ENCODE results near the gene TTC7B.

The TTC7B gene

DNA sequence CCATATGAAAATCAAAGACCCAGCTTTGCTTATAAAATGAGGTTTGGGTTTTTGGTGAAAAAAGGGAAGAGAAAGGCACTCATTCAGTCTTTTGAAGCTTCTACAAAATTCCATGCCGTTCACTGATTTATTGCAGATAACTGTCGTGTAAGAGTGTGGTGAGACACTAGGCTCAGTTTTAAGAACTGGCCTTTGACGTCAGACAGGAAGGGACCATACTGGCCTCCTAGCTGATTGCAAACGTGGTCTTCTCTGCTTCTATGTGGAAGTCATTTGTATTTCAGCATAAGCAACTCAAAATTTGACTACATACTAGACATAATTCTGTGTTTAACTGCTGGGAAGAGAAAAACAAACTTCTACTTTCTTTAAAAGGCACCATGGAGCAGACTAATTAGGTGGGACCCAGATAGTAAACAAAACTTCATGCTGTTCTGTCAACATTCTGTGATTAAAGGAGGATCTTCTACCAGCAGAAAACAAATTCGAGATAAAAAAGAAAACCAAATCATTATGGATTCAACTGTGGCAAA is 168.7 kb downstream of the TTC7B start:
- no peaks in the 10 kb centered on the region for H3K9me3 ChIP-seq (ENCODE audit: insufficient read depth, low read depth, low read length)
- no peak overlapping the region for H3K27ac ChIP-seq (ENCODE audit: low read depth, low read length)
- H3K27me3 ChIP-seq (ENCODE audit: insufficient read depth, low read length): no peaks in the 10 kb centered on the region
- peaks cover 41% of the 10 kb centered on the region for H3K4me1 ChIP-seq (ENCODE audit: insufficient read depth, low read length)
- no peak overlapping the region for H3K9ac ChIP-seq (ENCODE audit: low read depth, low read length)
- WGBS: 68% methylated on average over 5 of the region's 5 CpGs
- no peak overlapping the region for H3K4me3 ChIP-seq (ENCODE audit: low read length)
- H3K36me3 ChIP-seq (ENCODE audit: insufficient read depth, low read length): no peaks in the 10 kb centered on the region

DNA sequence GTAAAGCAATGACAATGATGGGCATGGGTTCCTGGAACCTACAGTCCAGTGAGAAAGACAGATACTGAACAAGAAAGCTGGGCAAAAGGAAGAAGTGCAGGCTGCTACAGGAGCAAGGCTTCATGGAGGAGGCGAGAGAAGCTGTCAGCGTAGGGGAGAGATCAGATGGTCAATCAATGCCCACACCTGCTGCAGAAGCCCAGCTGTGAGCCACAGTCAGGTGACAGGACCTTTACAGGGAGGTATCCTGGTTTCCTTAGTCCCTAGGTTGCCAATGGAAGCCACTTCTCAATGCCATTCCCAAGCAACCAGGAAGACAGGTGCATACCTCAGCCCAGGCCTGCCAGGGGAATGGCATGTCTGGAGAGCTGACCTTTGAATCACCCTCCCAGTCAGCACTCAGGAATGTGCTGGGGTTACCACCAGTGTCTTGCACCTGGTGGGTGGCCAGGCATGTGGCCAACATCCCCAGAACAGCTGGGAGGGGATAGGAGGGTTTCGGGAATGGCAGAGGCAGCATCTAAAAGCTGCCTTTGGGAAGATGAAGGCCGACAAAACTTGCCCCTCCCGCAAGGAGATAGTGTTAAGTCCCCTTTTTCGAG is 170.3 kb downstream of the TTC7B start:
- H3K27ac ChIP-seq (ENCODE audit: low read depth, low read length): 0 out of 2 replicates have a peak overlapping the region, but pooled peaks have one; percentile 32
- no peaks in the 10 kb centered on the region for H3K36me3 ChIP-seq (ENCODE audit: insufficient read depth, low read length)
- H3K4me1 ChIP-seq (ENCODE audit: insufficient read depth, low read length): peaks cover 41% of the 10 kb centered on the region
- WGBS: 82% methylated on average over 6 of the region's 6 CpGs
- no peak overlapping the region for H3K4me3 ChIP-seq (ENCODE audit: low read length)
- H3K9me3 ChIP-seq (ENCODE audit: insufficient read depth, low read depth, low read length): no peaks in the 10 kb centered on the region
- H3K9ac ChIP-seq (ENCODE audit: low read depth, low read length): no peak overlapping the region
- no peaks in the 10 kb centered on the region for H3K27me3 ChIP-seq (ENCODE audit: insufficient read depth, low read length)

GRCh38 chr14:90644882-90645281 is 171.3 kb downstream of the TTC7B start:
- peaks cover 48% of the 10 kb centered on the region for H3K4me1 ChIP-seq (ENCODE audit: insufficient read depth, low read length)
- H3K36me3 ChIP-seq (ENCODE audit: insufficient read depth, low read length): no peaks in the 10 kb centered on the region
- no peak overlapping the region for H3K27ac ChIP-seq (ENCODE audit: low read depth, low read length)
- no peak overlapping the region for H3K4me3 ChIP-seq (ENCODE audit: low read length)
- no peaks in the 10 kb centered on the region for H3K9me3 ChIP-seq (ENCODE audit: insufficient read depth, low read depth, low read length)
- WGBS: 93% methylated on average over 4 of the region's 4 CpGs
- no peak overlapping the region for H3K9ac ChIP-seq (ENCODE audit: low read depth, low read length)
- H3K27me3 ChIP-seq (ENCODE audit: insufficient read depth, low read length): no peaks in the 10 kb centered on the region

- Histone ChIP-seq H3K27me3 (ENCODE audit: insufficient read depth, low read length) (no peaks in the 10 kb centered on the region), H3K4me1 (ENCODE audit: insufficient read depth, low read length) (peaks cover 55% of the 10 kb centered on the region), H3K4me3 (ENCODE audit: low read length) (no peak overlapping the region), H3K9ac (ENCODE audit: low read depth, low read length) (no peak overlapping the region), H3K27ac (ENCODE audit: low read depth, low read length) (no peak overlapping the region; the same call in 1 of the 2 replicates), H3K9me3 (ENCODE audit: insufficient read depth, low read depth, low read length) (no peaks in the 10 kb centered on the region), H3K36me3 (ENCODE audit: insufficient read depth, low read length) (no peaks in the 10 kb centered on the region)
- WGBS: 81% methylated on average over 9 of the region's 9 CpGs
Measured at GRCh38 chr14:90643982-90644670, 172.1 kb downstream of the TTC7B start.

GRCh38 chr14:90642244-90642717 is 173.9 kb downstream of the TTC7B start:
- peak overlapping the region; percentile 29 for H3K4me3 ChIP-seq (ENCODE audit: low read length)
- H3K27me3 ChIP-seq (ENCODE audit: insufficient read depth, low read length): no peaks in the 10 kb centered on the region
- H3K4me1 ChIP-seq (ENCODE audit: insufficient read depth, low read length): peaks cover 49% of the 10 kb centered on the region
- peak overlapping the region; percentile 41 for H3K9ac ChIP-seq (ENCODE audit: low read depth, low read length)
- WGBS: 6% methylated on average over 3 of the region's 3 CpGs
- no peaks in the 10 kb centered on the region for H3K36me3 ChIP-seq (ENCODE audit: insufficient read depth, low read length)
- H3K27ac ChIP-seq (ENCODE audit: low read depth, low read length): peak overlapping the region; percentile 93
- H3K9me3 ChIP-seq (ENCODE audit: insufficient read depth, low read depth, low read length): no peaks in the 10 kb centered on the region

DNA sequence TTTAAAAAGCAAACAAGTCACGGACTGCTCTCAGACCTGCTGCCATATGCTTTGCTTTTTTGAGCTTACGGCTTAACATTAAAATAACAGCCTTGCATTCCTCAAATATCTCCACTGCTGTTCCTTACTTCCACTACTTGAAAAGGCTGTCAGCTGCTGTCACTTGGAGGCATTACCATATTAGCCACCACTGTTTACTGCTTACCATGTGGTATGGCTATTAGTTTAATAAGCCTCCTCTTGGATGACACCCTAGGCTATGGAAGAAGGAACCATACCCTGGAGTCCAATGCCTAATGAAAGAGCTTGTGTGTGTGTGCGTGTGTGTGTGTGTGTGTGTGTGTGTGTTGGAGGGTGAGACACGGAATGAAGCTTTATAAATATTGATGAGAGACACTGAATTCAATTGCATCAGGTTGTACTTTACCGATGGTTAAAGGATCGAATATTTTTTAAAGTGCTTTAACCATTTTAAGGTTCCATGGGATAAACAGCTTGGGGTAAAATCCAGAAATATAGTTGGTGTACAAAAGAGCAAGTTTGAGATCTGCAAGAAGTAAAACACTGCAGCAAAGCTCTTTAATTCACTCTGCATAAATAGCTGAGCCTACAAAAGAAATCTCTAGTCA is 174.5 kb downstream of the TTC7B start:
- Histone ChIP-seq H3K4me3 (ENCODE audit: low read length) (peak overlapping the region; percentile 29), H3K27ac (ENCODE audit: low read depth, low read length) (peak overlapping the region; percentile 93), H3K36me3 (ENCODE audit: insufficient read depth, low read length) (no peaks in the 10 kb centered on the region), H3K27me3 (ENCODE audit: insufficient read depth, low read length) (no peaks in the 10 kb centered on the region), H3K4me1 (ENCODE audit: insufficient read depth, low read length) (peaks cover 49% of the 10 kb centered on the region), H3K9me3 (ENCODE audit: insufficient read depth, low read depth, low read length) (no peaks in the 10 kb centered on the region), H3K9ac (ENCODE audit: low read depth, low read length) (peak overlapping the region; percentile 41)
- 34% methylated on average over 6 of the region's 6 CpGs for WGBS

DNA sequence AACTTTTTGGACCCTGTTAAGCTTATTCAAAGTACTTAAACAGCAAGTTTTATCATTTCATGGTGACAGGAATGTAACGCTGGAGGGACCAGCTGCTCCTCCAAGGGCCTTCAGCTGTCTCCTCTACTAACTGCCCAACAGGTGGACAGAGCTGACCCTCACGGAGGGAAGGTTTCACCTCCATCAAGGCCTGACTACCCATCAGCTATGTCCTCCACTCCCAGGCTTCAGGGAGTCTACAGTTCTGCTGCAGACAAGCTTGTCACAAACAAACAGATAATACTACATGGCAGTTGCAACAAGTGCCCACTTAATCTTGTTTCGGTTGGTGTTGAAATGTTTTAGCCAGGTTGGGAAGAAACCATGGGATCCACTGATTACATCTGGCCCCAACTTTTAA is 175.1 kb downstream of the TTC7B start:
- Histone ChIP-seq H3K9ac (ENCODE audit: low read depth, low read length) (no peak overlapping the region), H3K9me3 (ENCODE audit: insufficient read depth, low read depth, low read length) (no peaks in the 10 kb centered on the region), H3K36me3 (ENCODE audit: insufficient read depth, low read length) (no peaks in the 10 kb centered on the region), H3K4me3 (ENCODE audit: low read length) (no peak overlapping the region), H3K4me1 (ENCODE audit: insufficient read depth, low read length) (peaks cover 43% of the 10 kb centered on the region), H3K27me3 (ENCODE audit: insufficient read depth, low read length) (no peaks in the 10 kb centered on the region), H3K27ac (ENCODE audit: low read depth, low read length) (peak overlapping the region; percentile 93)
- 82% methylated on average over 3 of the region's 3 CpGs for WGBS

DNA sequence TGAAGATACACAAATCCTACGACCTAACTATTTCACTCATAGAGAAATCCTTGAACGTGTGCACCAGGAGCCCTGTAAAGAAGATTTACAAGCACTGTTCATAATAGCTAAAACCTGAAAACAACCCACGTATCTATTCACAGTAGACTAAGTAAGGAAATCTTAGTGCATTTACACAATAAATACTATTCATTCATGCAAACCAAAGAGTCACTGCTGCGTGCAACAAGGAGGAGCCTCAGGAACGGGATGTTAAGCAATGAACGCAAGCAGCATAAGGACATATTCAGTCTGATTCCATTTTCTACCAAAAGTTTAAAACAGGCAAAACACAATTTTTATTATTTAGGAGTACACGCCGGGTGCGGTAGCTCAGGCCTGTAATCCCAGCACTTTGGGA is 176.6 kb downstream of the TTC7B start:
- no peaks in the 10 kb centered on the region for H3K36me3 ChIP-seq (ENCODE audit: insufficient read depth, low read length)
- no peaks in the 10 kb centered on the region for H3K9me3 ChIP-seq (ENCODE audit: insufficient read depth, low read depth, low read length)
- no peak overlapping the region for H3K27ac ChIP-seq (ENCODE audit: low read depth, low read length)
- H3K4me3 ChIP-seq (ENCODE audit: low read length): no peak overlapping the region
- H3K4me1 ChIP-seq (ENCODE audit: insufficient read depth, low read length): peaks cover 35% of the 10 kb centered on the region
- WGBS: 90% methylated on average over 9 of the region's 9 CpGs
- H3K27me3 ChIP-seq (ENCODE audit: insufficient read depth, low read length): no peaks in the 10 kb centered on the region
- no peak overlapping the region for H3K9ac ChIP-seq (ENCODE audit: low read depth, low read length)

GRCh38 chr14:90632871-90633270 is 183.4 kb downstream of the TTC7B start:
- WGBS: 92% methylated on average over 2 of the region's 2 CpGs

GRCh38 chr14:90632451-90632850 is 183.8 kb downstream of the TTC7B start:
- Histone ChIP-seq H3K4me1 (ENCODE audit: insufficient read depth, low read length) (peaks cover 5% of the 10 kb centered on the region; the same call in 1 of the 2 replicates), H3K27ac (ENCODE audit: low read depth, low read length) (no peak overlapping the region), H3K9ac (ENCODE audit: low read depth, low read length) (no peak overlapping the region), H3K36me3 (ENCODE audit: insufficient read depth, low read length) (no peaks in the 10 kb centered on the region), H3K9me3 (ENCODE audit: insufficient read depth, low read depth, low read length) (no peaks in the 10 kb centered on the region), H3K4me3 (ENCODE audit: low read length) (no peak overlapping the region), H3K27me3 (ENCODE audit: insufficient read depth, low read length) (no peaks in the 10 kb centered on the region)
- 98% methylated on average over 3 of the region's 3 CpGs for WGBS

More at GRCh38 chr14:90632871-90633270, 183.4 kb downstream of the TTC7B start:
- H3K36me3 ChIP-seq (ENCODE audit: insufficient read depth, low read length): no peaks in the 10 kb centered on the region
- H3K9me3 ChIP-seq (ENCODE audit: insufficient read depth, low read depth, low read length): no peaks in the 10 kb centered on the region
- H3K4me3 ChIP-seq (ENCODE audit: low read length): no peak overlapping the region
- H3K4me1 ChIP-seq (ENCODE audit: insufficient read depth, low read length): peaks cover 5% of the 10 kb centered on the region; the same call in 1 of the 2 replicates
- H3K27me3 ChIP-seq (ENCODE audit: insufficient read depth, low read length): no peaks in the 10 kb centered on the region
- H3K27ac ChIP-seq (ENCODE audit: low read depth, low read length): no peak overlapping the region
- H3K9ac ChIP-seq (ENCODE audit: low read depth, low read length): no peak overlapping the region

GRCh38 chr14:90630171-90630806 is 185.9 kb downstream of the TTC7B start:
- no peaks in the 10 kb centered on the region for H3K27me3 ChIP-seq (ENCODE audit: insufficient read depth, low read length)
- H3K4me1 ChIP-seq (ENCODE audit: insufficient read depth, low read length): peaks cover 8% of the 10 kb centered on the region
- 77% methylated on average over 11 of the region's 12 CpGs for WGBS
- H3K9me3 ChIP-seq (ENCODE audit: insufficient read depth, low read depth, low read length): no peaks in the 10 kb centered on the region
- H3K36me3 ChIP-seq (ENCODE audit: insufficient read depth, low read length): no peaks in the 10 kb centered on the region
- no peak overlapping the region for H3K4me3 ChIP-seq (ENCODE audit: low read length)
- H3K9ac ChIP-seq (ENCODE audit: low read depth, low read length): no peak overlapping the region
- H3K27ac ChIP-seq (ENCODE audit: low read depth, low read length): no peak overlapping the region
